Measurements from ENCODE around the gene KLHDC4. TPM values are rescaled to one million over a fixed set of nuclear protein-coding genes. Genes with fewer than 3 reads are reported as not detected.

The KLHDC4 gene
- total and polyA plus RNA-seq, 9 of the 15 experiments (the other 6 are each of a cell fraction or from before 2014, with no cell fraction given) = 1.3 to 68.1 (median 32.8) TPM

- TF ChIP-seq SMAD4 (CRISPR knock-in tag; conservative IDR thresholded peaks at IDR 0.05) (peak; percentile 60; the same call in 1 of the 2 replicates), E2F6 (IDR thresholded peaks at IDR 0.05; ENCODE audit: borderline replicate concordance in 1 of 2, extremely low read depth in 1 of 2, insufficient read depth in 1 of 2, insufficient read length in 1 of 2, low read depth in 1 of 2, low read length in 1 of 2, poor library complexity in 1 of 2, severe bottlenecking in 1 of 2) (peak; percentile 88 to 89), TFAM (CRISPR knock-in tag; conservative IDR thresholded peaks at IDR 0.05) (no peak), SP1 (CRISPR knock-in tag; IDR thresholded peaks at IDR 0.05) (peak; percentile 71), POLR2B (IDR thresholded peaks at IDR 0.05; ENCODE audit: low read depth, partially characterized antibody) (no peak), RREB1 (CRISPR knock-in tag; IDR thresholded peaks at IDR 0.05) (0 out of 2 replicates have a peak, but pooled peaks have one; percentile 45), NEUROD1 (IDR thresholded peaks at IDR 0.05; ENCODE audit: borderline replicate concordance, low read depth, low read length, partially characterized antibody) (no peak), CTCFL (IDR thresholded peaks at IDR 0.05; ENCODE audit: borderline replicate concordance, insufficient read depth, low read depth, low read length, poor library complexity, severe bottlenecking) (no peak), NFXL1 (CRISPR knock-in tag; IDR thresholded peaks at IDR 0.05) (no peak), ZNF280A (IDR thresholded peaks at IDR 0.05; ENCODE audit: low read depth, partially characterized antibody) (no peak), ZNF655 (CRISPR knock-in tag; IDR thresholded peaks at IDR 0.05) (no peak), ZNF76 (CRISPR knock-in tag; IDR thresholded peaks at IDR 0.05; ENCODE audit: borderline replicate concordance) (no peak)
These were observed 43.9 kb downstream of the KLHDC4 start (continued) for GRCh38 chr16:87721622-87722585.
